NOMO-1 treated with DMSO at 0.1 percent for 48 hours (cell line): ENCODE data around the gene ADSL.

Experiments
- DNase-seq: peaks from one replicate; lab custom pipeline; 2025; ENCODE audit not compliant: unreplicated experiment; lab: John Stamatoyannopoulos, UW

Gene ADSL

DNA sequence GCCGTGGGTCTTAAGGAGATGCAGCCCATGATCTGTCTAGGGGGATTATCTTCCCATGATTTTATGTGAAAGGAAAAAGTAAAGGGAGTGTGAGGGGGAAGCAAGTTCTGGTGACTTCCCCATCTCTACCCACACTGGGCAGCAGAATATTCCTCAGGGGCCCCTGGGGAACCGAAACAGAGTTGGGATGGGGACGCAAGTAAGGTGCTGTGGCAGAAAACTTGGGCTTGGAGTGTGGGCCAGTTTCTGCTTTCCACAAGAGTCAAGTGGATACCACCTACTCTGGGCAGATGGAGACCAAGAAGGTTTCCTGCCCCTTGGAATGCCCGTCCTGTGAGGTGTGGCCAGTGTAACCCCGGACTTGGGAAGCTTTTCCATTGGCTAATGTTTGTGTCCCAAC is 88.4 kb downstream of the ADSL start:
- no peak for DNase-seq

GRCh38 chr22:40436505-40437431 is 90.5 kb downstream of the ADSL start:
- DNase-seq: peak; percentile 98
